OCI-LY7 (cell line): ENCODE results near the gene TMC7. TPM values are rescaled to one million over a fixed set of nuclear protein-coding genes. Genes with fewer than 3 reads are reported as not detected.
"Not testable (repeated sequence)": the region's sequence is repeated elsewhere in the genome, so short reads cannot be mapped to it uniquely, and the experiment has no call there.

ENCODE experiments used
- BruUV-seq: library from RNA; stranded (reverse); fragments of 400-500 nt; replicated peaks from 2 replicates; lab custom pipeline; 2021; lab: Mats Ljungman, UMichigan
- CTCF ChIA-PET: fragments of 300-600 bp; sonication (Branson Sonifier 250); formaldehyde crosslinking; loops from one replicate; lab custom pipeline; 2022; ENCODE audit warnings: antibody characterized with exemption; ENCODE audit not compliant: unreplicated experiment; lab: Charles Lee
- POLR2A ChIA-PET: fragments of 300-600 bp; sonication (Branson Sonifier 250); formaldehyde crosslinking; loops from one replicate; lab custom pipeline; 2022; ENCODE audit warnings: antibody characterized with exemption; lab: Charles Lee
- DNase-seq: peaks from one replicate; pipeline ENCODE4 v3.0.0-alpha.2; 2015; ENCODE audit warnings: low spot score
- H2AFZ ChIP-seq: fragments of 200-600 bp; sonication (generic), shearing (Covaris generic); 2 replicates; pipeline ENCODE4 v1.6.1; 2014; ENCODE audit warnings: mild to moderate bottlenecking, antibody characterized with exemption, low read length, moderate library complexity
- H3K27ac ChIP-seq: fragments of 200-600 bp; sonication (generic); 2 replicates; pipeline ENCODE4 v1.5.1; 2014; ENCODE audit warnings: mixed run types, low read depth, mild to moderate bottlenecking, moderate library complexity, low read length, inconsistent platforms; ENCODE audit not compliant: poor library complexity, severe bottlenecking
- H3K36me3 ChIP-seq: fragments of 200-600 bp; sonication (generic); 2 replicates; pipeline ENCODE4 v1.6.1; 2014; ENCODE audit warnings: mild to moderate bottlenecking, antibody characterized with exemption, low read length, moderate library complexity, mixed read lengths; ENCODE audit not compliant: insufficient read depth
- H3K4me1 ChIP-seq: fragments of 200-600 bp; sonication (generic); 2 replicates; pipeline ENCODE4 v1.5.1; 2014; ENCODE audit warnings: mild to moderate bottlenecking, low read length; ENCODE audit not compliant: insufficient read depth, poor library complexity, severe bottlenecking
- H3K4me2 ChIP-seq: fragments of 200-600 bp; sonication (generic); 2 replicates; pipeline ENCODE4 v1.6.1; 2014; ENCODE audit warnings: mild to moderate bottlenecking, low read length
- H3K4me3 ChIP-seq: fragments of 200-600 bp; sonication (generic); 2 replicates; pipeline ENCODE4 v1.5.1; 2014; ENCODE audit warnings: mild to moderate bottlenecking, low read depth, low read length; ENCODE audit not compliant: poor library complexity, severe bottlenecking
- H3K79me2 ChIP-seq: fragments of 200-600 bp; sonication (generic); 2 replicates; pipeline ENCODE4 v1.6.1; 2016; ENCODE audit warnings: low read depth, mild to moderate bottlenecking, low read length, moderate library complexity, mixed read lengths; ENCODE audit not compliant: insufficient read depth
- H3K9me2 ChIP-seq: fragments of 200-600 bp; sonication (generic); 2 replicates; pipeline ENCODE4 v1.6.1; 2016; ENCODE audit warnings: mild to moderate bottlenecking, low read length, mixed read lengths; ENCODE audit not compliant: insufficient read depth
- H3K9me3 ChIP-seq: fragments of 200-600 bp; sonication (generic); 2 replicates; pipeline ENCODE4 v1.6.1; 2014; ENCODE audit warnings: mild to moderate bottlenecking, mixed run types, low read length, mixed read lengths
- H4K20me1 ChIP-seq: fragments of 200-600 bp; sonication (generic); 2 replicates; pipeline ENCODE4 v1.6.1; 2014; ENCODE audit warnings: mild to moderate bottlenecking, antibody characterized with exemption, low read length, moderate library complexity, mixed read lengths; ENCODE audit not compliant: insufficient read depth
- CTCF ChIP-seq: fragments of 200-600 bp; sonication (generic); conservative IDR thresholded peaks from 2 replicates; pipeline ENCODE4 v1.5.1; 2014; ENCODE audit warnings: mild to moderate bottlenecking, antibody characterized with exemption, low read length, moderate library complexity, mixed read lengths
- EZH2phosphoT487 ChIP-seq: fragments of 200-600 bp; sonication (generic); IDR thresholded peaks from 2 replicates; pipeline ENCODE4 v1.6.1; 2018; ENCODE audit warnings: low read depth, borderline replicate concordance, mild to moderate bottlenecking, mixed run types, antibody characterized with exemption, low read length, moderate library complexity, mixed read lengths
- intact Hi-C: fragments of 100-400 bp; cut with micrococcal nuclease; formaldehyde crosslinking; loops from one replicate; pipeline ENCODE4 v1.10.0; 2022; ENCODE audit not compliant: unreplicated experiment
- total RNA-seq, 2 experiments: library from RNA; depleted of rRNA in 1 of 2; stranded (reverse); fragments of >200 nt in 1 of 2; shearing (Covaris generic) in 1 of 2; gene quantifications; 2 replicates each; pipeline ENCODE4 v1.2.3, GENCODE V29; 2014 to 2022

Gene TMC7
- total RNA-seq, 2 experiments from 2014 or later = not detected

DNA sequence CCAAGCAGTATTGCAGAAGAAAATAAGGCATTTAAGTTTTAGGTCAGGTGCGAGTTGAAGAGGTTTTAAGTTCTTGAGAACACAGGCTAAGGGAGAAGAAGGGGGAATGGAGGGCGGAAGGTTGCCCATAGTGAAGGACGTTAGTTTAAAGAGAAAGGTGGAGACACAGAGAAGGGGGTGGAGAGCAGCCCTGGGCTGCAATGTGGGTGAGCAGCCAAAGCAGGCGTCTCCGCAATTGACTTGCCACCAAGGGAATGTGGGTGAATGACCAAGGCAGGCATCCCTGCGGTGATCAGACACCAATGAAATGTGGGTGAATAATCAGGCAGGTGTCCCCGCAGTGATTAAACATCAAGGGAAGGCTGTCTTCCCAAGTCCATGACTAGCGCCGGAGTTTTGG is 12.8 kb downstream of the TMC7 start:
- H3K4me1 ChIP-seq, DNase-seq, H3K9me3 ChIP-seq, H3K27ac ChIP-seq, H3K79me2 ChIP-seq, H3K36me3 ChIP-seq, H4K20me1 ChIP-seq, H3K4me3 ChIP-seq, H3K9me2 ChIP-seq, POLR2A ChIA-PET, intact Hi-C loops, H3K4me2 ChIP-seq, H2AFZ ChIP-seq, BruUV-seq, CTCF ChIA-PET: not testable (repeated sequence)

DNA sequence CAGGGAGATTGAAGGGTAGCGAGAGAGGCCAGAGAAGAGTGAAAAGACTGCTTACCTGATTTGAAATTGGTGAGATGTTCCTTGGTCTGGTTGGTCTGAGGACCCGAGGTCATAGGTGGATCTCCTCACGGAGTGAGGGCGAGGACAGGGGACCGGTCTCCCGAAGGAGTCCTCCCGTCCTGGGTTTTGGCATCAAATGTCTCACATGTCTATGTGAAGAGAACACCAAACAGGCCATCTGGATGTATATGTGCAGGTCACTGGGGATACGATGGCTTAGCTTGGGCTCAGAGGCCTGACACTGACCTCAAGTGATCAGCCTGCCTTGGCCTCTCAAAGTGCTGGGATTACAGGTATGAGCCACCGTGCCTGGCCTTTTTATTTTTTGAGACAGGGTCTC is 13.3 kb downstream of the TMC7 start:
- H3K4me3 ChIP-seq, H4K20me1 ChIP-seq, POLR2A ChIA-PET, DNase-seq, BruUV-seq, H3K79me2 ChIP-seq, H3K36me3 ChIP-seq, H3K27ac ChIP-seq, H3K9me2 ChIP-seq, intact Hi-C loops, H3K9me3 ChIP-seq, CTCF ChIA-PET, H3K4me2 ChIP-seq, H2AFZ ChIP-seq, H3K4me1 ChIP-seq: not testable (repeated sequence)

- Histone ChIP-seq H3K9me2 (no peaks in the 10 kb centered on the region), H3K36me3 (no peaks in the 10 kb centered on the region), H3K9me3 (no peaks in the 10 kb centered on the region), H4K20me1 (no peaks in the 10 kb centered on the region), H3K4me3 (no peak overlapping the region), H3K27ac (no peak overlapping the region), H3K79me2 (no peaks in the 10 kb centered on the region), H2AFZ (no peak overlapping the region), H3K4me1 (no peaks in the 10 kb centered on the region), H3K4me2 (no peak overlapping the region)
- DNase-seq = no peak
- ChIA-PET CTCF (no interaction called here), POLR2A (no interaction called here)
- BruUV-seq = no TSS peak
- intact Hi-C loops = no loop called here
- TF ChIP-seq CTCF (no peak), EZH2phosphoT487 (no peak)
These were observed 15.3 kb downstream of the TMC7 start for GRCh38 chr16:18999045-18999393.

DNA sequence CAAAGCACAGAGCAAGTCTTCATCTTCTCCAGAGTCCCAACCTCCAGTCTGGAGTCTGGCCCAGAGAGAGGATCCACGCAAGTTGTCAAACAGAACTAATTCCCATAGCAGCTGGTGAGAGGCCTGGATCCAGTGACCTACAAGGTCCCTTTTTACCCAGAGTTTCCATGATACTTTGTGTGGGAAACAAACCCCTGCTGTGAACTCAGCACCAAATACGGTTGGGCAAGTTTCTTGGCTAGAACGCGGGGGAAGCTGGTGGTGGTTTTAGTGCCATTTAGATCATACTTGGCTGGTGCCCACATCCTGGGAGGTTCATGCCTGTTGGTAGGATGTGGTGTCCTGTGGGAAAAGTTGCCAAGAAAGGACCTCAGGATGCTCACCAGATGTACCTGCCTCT is 18.1 kb downstream of the TMC7 start:
- no peaks in the 10 kb centered on the region for H4K20me1 ChIP-seq
- BruUV-seq = no TSS peak
- no peaks in the 10 kb centered on the region for H3K9me3 ChIP-seq
- no peaks in the 10 kb centered on the region for H3K79me2 ChIP-seq
- H3K36me3 ChIP-seq = no peaks in the 10 kb centered on the region
- no peak overlapping the region for H2AFZ ChIP-seq
- no peak overlapping the region for H3K4me3 ChIP-seq
- H3K9me2 ChIP-seq = no peaks in the 10 kb centered on the region
- DNase-seq = no peak
- POLR2A ChIA-PET = no interaction called here
- no peak for TF ChIP-seq CTCF
- no peak for TF ChIP-seq EZH2phosphoT487
- intact Hi-C loops = no loop called here
- no peaks in the 10 kb centered on the region for H3K4me1 ChIP-seq
- no peak overlapping the region for H3K4me2 ChIP-seq
- CTCF ChIA-PET = no interaction called here
- H3K27ac ChIP-seq = no peak overlapping the region
